ENCODE results near the gene KCNA1. TPM values are rescaled to one million over a fixed set of nuclear protein-coding genes. Genes with fewer than 3 reads are reported as not detected.

KCNA1 gene
- under 1 TPM in 3 of 7 donors, not detected in 4; 0.08 to 0.25 (median 0.23) TPM for total RNA-seq
- under 1 TPM; 0.01 to 0.20 TPM for polyA plus RNA-seq
- long read RNA-seq, donor 1: 0 reads
- long read RNA-seq, donor 2: 0 reads
- long read RNA-seq, donor 3: 0 reads

DNA sequence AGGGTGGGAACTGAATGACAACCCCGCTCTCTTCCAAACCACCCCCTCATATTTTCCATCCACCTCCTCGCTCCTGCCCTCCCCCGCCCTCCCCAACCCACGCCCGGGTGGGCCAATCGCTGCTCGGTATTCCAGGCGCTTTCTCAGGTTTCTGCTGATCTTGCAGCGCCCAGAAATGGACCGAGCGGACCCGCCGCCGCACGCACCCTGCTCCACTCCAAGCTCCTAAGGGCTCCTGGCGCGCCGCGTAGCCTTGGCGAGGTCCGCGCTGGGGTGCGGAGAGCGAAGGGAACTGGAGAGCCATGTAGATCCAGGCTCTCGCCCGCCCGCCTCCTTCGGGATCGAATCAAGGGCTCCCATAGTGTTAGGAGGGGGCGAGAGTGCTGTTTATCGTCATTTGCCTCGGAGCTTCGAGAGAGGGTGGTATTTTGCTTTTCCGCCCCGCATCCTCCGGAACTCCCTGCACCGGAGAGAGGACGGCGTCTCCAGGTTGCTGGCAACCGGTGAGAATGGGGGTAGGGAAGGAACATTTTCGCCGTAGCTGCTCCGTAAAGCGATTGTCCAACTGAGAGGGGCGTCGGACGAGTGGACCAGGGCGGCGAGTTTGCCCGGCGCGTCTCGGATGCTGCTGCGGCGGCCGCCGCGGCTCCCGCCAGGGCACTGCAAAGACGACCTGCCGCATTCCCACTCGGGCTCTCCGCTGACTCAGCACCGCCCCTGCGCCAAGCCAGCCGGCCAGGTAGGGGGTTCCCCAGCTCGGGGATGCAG is at the start of gene KCNA1:
Gene KCNA1 (plus strand): TSS at position 172 of the 768 bp plus-strand sequence. CDS start 1,474 bp downstream, outside the sequence.
- no peak within 1 kb of the TSS for H3K27ac ChIP-seq
- peaks cover 0 to 9% of the 10 kb centered on the region in 2 donors for H3K9me3 ChIP-seq
- peaks cover 5% of the 10 kb centered on the region for H3K4me1 ChIP-seq (ENCODE audit: insufficient read depth)
- no peak for DNase-seq
- intact Hi-C loops (cut with DNase I): no loop called here
- no peaks in the 10 kb centered on the region for H3K27me3 ChIP-seq
- TF ChIP-seq EP300 (IDR thresholded peaks at IDR 0.05) (no peak), CTCF (IDR thresholded peaks at IDR 0.05) (no peak), POLR2A (IDR thresholded peaks at IDR 0.05) (no peak)
- H3K36me3 ChIP-seq: no peaks in the 10 kb centered on the region
- peak within 1 kb of the TSS; percentile 29 for H3K4me3 ChIP-seq
- 0 to 1% (median 1%) methylated on average over 60 to 67 of the region's 67 CpGs for WGBS, 3 donors

DNA sequence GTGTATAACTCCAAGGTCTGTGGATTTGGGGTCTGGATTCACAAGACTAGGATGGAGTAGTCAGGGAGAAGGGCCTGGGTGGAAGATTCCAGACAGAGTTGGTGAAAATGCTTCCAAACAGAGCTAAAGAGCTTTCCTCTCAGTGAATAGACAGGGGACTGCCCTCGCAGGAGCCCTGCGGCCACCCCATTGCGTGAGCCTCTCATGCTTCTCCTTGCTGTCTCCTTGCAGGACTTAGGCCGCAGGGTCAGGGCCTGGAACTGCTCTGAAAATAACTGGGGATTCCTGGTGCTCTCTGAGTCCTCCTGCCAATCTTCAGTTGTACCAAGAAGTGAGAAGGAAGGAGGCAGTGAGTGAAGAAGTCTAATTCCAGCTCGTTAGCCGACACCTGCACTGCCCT is 49.0 kb upstream of the KCNA1 start:
- intact Hi-C loops (cut with DNase I): loop anchor here in 1 of 4 donors (5.0 kb wide), 1 partner anchor 142 kb away; no protein-coding TSS in a partner anchor
- Histone ChIP-seq H3K27me3 (no peaks in the 10 kb centered on the region), H3K27ac (no peak overlapping the region), H3K4me3 (no peak overlapping the region), H3K4me1 (ENCODE audit: insufficient read depth) (peaks cover 1% of the 10 kb centered on the region), H3K36me3 (no peaks in the 10 kb centered on the region), H3K9me3 (no peaks in the 10 kb centered on the region)
- 62 to 72% (median 71%) methylated on average over 6 of the region's 6 CpGs for WGBS, 3 donors
- TF ChIP-seq POLR2A (IDR thresholded peaks at IDR 0.05) (no peak), EP300 (IDR thresholded peaks at IDR 0.05) (no peak)
- DNase-seq: no peak

GRCh38 chr12:4862809-4863208 is 46.9 kb upstream of the KCNA1 start:
- TF ChIP-seq EP300 (IDR thresholded peaks at IDR 0.05): no peak
- TF ChIP-seq CTCF (IDR thresholded peaks at IDR 0.05): no peak
- no peak for TF ChIP-seq POLR2A (IDR thresholded peaks at IDR 0.05)
- Histone ChIP-seq H3K4me1 (ENCODE audit: insufficient read depth) (peaks cover 1% of the 10 kb centered on the region), H3K27me3 (no peaks in the 10 kb centered on the region), H3K9me3 (no peaks in the 10 kb centered on the region), H3K4me3 (no peak overlapping the region), H3K36me3 (no peaks in the 10 kb centered on the region), H3K27ac (no peak overlapping the region)
- no peak for DNase-seq
- WGBS, 3 donors: 88 to 95% (median 89%) methylated on average over 2 of the region's 2 CpGs
- intact Hi-C loops (cut with DNase I): loop anchor here in 1 of 4 donors (5.0 kb wide), 1 partner anchor 139 kb away; no protein-coding TSS in a partner anchor

DNA sequence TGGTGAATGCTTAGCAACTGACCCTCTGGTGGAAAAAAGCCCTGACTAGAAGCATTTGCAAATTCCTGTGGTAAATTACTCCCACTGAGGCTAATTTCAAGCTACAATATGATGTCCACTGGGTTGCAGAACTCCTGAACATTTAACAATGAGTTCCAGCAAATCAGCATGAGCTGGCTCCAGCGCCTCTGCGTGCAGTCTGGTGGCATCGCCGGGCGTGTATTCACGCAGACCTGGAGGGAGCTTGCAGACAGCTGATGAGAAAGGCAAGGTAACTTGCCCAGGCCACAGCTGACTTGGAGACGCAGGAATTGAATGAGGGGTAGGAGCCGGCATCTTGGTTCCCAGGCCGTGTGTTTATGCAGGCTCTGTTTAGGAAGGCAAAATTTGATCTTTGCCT is 45.1 kb upstream of the KCNA1 start:
- intact Hi-C loops (cut with DNase I): loop anchor here in 1 of 4 donors (5.0 kb wide), 1 partner anchor 138 kb away; no protein-coding TSS in a partner anchor
- no peaks in the 10 kb centered on the region for H3K9me3 ChIP-seq
- H3K4me3 ChIP-seq: no peak overlapping the region
- no peaks in the 10 kb centered on the region for H3K27me3 ChIP-seq
- H3K36me3 ChIP-seq: no peaks in the 10 kb centered on the region
- H3K27ac ChIP-seq: no peak overlapping the region
- H3K4me1 ChIP-seq (ENCODE audit: insufficient read depth): no peaks in the 10 kb centered on the region
- 77 to 85% (median 83%) methylated on average over 9 of the region's 9 CpGs for WGBS, 3 donors
- TF ChIP-seq POLR2A (IDR thresholded peaks at IDR 0.05) (no peak), CTCF (IDR thresholded peaks at IDR 0.05) (no peak), EP300 (IDR thresholded peaks at IDR 0.05) (no peak)
- no peak for DNase-seq

DNA sequence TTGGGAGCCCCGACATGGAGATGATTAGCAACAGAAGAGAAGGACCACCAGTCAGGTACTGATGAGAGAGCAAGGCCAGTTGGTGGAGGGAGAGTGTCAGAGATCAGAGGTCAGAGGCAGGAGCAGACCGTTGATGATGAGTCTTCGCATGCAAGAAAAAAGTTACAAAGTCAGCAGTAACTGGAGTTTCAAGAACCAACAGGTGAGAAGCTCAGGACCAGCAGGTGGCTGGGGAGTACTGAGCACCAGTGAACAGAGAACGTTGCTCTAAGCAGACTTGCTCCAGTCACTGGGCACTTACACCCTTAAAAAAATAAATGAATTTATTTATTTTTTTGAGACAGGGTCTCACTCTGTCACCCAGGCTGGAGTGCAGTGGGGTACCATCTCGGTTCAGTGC is 44.5 kb upstream of the KCNA1 start:
- no peak for DNase-seq
- TF ChIP-seq CTCF (IDR thresholded peaks at IDR 0.05) (no peak), EP300 (IDR thresholded peaks at IDR 0.05) (no peak), POLR2A (IDR thresholded peaks at IDR 0.05) (no peak)
- Histone ChIP-seq H3K4me1 (ENCODE audit: insufficient read depth) (no peaks in the 10 kb centered on the region), H3K36me3 (no peaks in the 10 kb centered on the region), H3K4me3 (no peak overlapping the region), H3K9me3 (no peaks in the 10 kb centered on the region), H3K27me3 (no peaks in the 10 kb centered on the region), H3K27ac (no peak overlapping the region)
- intact Hi-C loops (cut with DNase I): no loop called here
- 59 to 65% (median 61%) methylated on average over 5 of the region's 5 CpGs for WGBS, 3 donors

Measured in ovary (tissue), 10 donors.